Hematopoietic multipotent progenitor cell (in vitro differentiated cells): ENCODE results near the gene ZNF821. TPM values are rescaled to one million over a fixed set of nuclear protein-coding genes. Genes with fewer than 3 reads are reported as not detected.
A peak's percentile ranks its signal among the peaks of the same experiment; 100 is the strongest.
"Not testable (repeated sequence)": the region's sequence is repeated elsewhere in the genome, so short reads cannot be mapped to it uniquely, and the experiment has no call there.

Experiments
- DNase-seq, 3 donors: peaks; one replicate each; pipeline ENCODE4 v3.0.0-alpha.2; 2011 to 2015; ENCODE audit warnings: low read depth in 2 of 3, low spot score in 2 of 3
- total RNA-seq: library from RNA; depleted of rRNA; stranded (reverse); fragments of >200 nt; gene quantifications from one replicate; pipeline ENCODE4 v1.2.3, GENCODE V29; 2012

ZNF821 gene
- total RNA-seq, 1 donor, result 10.2 TPM

DNA sequence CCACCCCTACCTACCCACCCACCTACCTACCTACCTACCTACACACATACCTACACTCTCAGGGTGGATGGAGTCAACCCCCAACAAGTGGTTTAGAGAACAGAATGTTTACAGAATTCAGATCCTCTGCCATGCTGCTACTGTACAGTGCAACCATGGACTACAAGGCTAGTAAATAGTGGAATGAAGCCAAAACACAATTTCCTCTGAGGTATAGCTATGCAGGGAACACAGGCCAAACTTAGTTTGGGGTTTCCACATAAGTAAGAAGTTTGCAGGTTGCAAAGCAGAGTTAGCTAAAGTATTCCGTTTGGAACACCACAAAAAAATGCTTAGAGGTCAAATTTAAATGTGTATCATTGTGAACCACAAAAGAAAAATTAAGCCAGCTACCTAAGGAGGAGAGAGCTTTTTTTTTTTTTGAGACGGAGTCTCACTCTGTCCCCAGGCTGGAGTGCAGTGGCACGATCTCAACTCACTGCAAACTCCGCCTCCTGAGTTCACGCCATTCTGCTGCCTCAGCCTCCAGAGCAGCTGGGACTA lies 72.7 kb downstream of the ZNF821 start:
- DNase-seq, result peak in 2 of 3 donors; percentile 72 to 88

DNA sequence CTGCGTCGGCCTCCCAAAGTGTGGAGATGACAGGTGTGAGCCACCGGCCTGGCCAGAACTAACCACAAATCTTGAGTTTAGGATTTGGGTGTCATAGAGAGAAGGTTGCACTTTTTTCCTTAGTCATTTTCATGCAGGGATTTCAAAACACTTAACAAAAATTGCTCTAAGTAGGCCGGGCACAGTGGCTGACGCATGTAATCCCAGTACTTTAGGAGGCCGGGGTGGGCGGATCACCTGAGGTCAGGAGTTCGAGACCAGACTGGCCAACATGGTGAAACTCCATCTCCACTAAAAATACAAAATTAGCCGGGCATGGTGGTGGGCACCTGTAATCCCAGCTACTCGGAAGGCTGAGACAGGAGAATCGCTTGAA lies 73.8 kb downstream of the ZNF821 start:
- DNase-seq, result not testable (repeated sequence)

Other genes starting within 250 kb of the ZNF821 start
- 3.8 TPM for gene PHLPP2, start 159.5 kb downstream of the ZNF821 start, total RNA-seq
- gene AP1G1, start 75.3 kb downstream of the ZNF821 start, total RNA-seq, result 40.7 TPM
- 12.9 TPM for gene ATXN1L, start 38.2 kb downstream of the ZNF821 start, total RNA-seq
- gene IST1, start 11.3 kb upstream of the ZNF821 start, total RNA-seq, result 162 TPM
- under 0.01 TPM for gene PKD1L3, start 116.2 kb upstream of the ZNF821 start, total RNA-seq
- 6.7 TPM for gene DHODH, start 124.6 kb upstream of the ZNF821 start, total RNA-seq
- gene HP, start 170.3 kb upstream of the ZNF821 start, total RNA-seq, result 0.81 TPM
- gene HPR, start 179.0 kb upstream of the ZNF821 start, total RNA-seq, result not detected
- 6.2 TPM for gene TXNL4B, start 209.4 kb upstream of the ZNF821 start, total RNA-seq
- gene DHX38, start 209.7 kb upstream of the ZNF821 start, total RNA-seq, result 86.4 TPM